Activated CD8-positive, alpha-beta memory T cell treated with anti-CD3 and anti-CD28 coated beads, Interleukin-2, amount 50 U/mL, for 24 hours (primary cell): ENCODE results near the gene TIAM2.

Experiments
- DNase-seq: peaks from one replicate; pipeline ENCODE4 v3.0.0-alpha.2; 2020; ENCODE audit errors: extremely low read depth

The TIAM2 gene

DNA sequence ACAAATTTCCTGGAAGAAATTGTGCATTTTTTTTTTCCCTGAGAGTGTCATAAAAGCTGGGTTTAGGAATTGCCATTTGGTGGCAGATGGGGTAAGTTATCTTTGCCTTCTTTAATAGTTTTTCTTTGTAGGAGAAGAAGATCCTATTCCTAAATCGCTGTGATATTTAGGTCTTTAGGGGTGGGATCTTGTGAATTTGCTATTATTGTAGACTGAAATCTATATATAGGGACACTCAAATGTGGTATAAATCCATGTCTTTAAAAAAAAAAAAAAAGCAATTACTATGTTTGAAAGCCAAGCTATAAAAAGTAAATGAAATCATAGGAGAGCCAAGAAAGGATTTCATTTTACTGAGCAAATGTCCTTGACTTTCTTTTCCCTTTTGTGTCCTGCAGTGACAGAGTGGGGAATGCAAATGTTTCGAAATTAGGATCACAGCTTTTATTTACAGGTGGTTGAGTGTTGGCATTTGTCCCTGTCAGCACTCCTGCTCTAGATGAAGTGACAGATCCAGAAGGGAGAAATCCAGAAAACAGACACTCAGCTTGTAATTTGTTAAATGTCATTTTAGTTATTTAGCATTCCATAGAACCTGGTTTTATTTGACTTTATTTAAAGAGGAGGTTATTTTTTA is 29.4 kb downstream of the TIAM2 start:
- no peak for DNase-seq

- DNase-seq = no peak
These were observed 31.0 kb downstream of the TIAM2 start for GRCh38 chr6:155026022-155026705.

GRCh38 chr6:155026706-155027045 is 31.6 kb downstream of the TIAM2 start:
- no peak for DNase-seq

- DNase-seq = no peak
These were observed 35.1 kb downstream of the TIAM2 start for GRCh38 chr6:155030148-155030720.

DNA sequence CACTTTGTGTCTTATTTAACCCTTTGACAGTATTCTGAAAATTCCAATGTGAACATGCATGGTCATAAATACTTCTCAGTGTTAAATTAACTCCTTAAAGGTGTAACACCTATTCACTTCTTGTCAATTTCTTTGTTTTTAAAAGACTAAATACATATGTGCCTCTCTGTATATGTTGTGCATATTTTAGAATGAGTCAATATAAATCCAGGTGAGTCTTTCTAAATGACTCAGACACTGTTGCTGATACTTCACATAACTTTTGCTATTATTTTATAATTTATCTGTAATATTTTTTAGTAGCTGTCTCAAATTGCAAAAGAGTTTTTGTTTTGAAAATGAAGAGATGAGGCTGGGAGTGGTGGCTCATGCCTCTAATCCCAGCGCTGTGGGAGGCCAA is 36.0 kb downstream of the TIAM2 start:
- DNase-seq = no peak

GRCh38 chr6:155033021-155033791 is 38.1 kb downstream of the TIAM2 start:
- no peak for DNase-seq

GRCh38 chr6:155036907-155037306 is 41.8 kb downstream of the TIAM2 start:
- no peak for DNase-seq

DNA sequence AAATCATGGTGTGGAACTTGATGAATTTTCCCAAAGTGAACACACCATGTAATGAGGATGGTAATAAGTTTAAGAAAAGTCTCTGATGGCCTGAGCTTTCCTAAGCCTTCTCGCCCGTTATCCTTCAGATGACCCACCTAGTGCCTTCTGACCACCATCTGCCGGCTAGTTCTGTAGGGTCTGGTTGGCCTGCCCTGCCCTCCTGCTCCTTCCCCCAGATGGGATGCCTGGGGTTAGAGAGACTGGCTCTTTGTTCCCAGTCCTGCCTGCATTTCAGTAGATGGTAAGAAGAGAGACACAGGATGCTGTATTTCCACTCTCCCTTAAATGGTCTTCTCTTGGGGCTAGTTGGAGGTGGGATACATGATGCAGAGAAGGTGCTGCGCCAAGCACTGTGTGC is 43.0 kb downstream of the TIAM2 start:
- no peak for DNase-seq

DNA sequence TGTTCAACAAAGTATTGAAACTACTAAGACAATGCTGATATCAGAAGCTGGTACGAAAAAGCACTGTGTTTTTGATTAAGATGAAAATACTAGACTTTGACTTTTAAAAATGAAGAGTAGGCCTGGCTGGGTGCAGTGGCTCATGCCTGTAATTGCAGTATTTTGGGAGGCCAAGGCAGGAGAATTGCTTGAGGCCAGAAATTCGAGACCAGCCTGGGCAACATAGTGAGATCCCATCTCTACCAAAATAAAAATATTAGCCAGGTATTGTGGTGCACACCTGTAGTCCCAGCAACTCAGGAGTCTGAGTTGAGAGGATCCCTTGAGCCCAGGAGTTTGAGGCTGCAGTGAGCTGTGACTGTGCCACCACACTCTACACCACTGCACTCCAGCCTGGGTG is 43.4 kb downstream of the TIAM2 start:
- no peak for DNase-seq

- DNase-seq = no peak
These were observed 44.5 kb downstream of the TIAM2 start for GRCh38 chr6:155039618-155040017.

DNA sequence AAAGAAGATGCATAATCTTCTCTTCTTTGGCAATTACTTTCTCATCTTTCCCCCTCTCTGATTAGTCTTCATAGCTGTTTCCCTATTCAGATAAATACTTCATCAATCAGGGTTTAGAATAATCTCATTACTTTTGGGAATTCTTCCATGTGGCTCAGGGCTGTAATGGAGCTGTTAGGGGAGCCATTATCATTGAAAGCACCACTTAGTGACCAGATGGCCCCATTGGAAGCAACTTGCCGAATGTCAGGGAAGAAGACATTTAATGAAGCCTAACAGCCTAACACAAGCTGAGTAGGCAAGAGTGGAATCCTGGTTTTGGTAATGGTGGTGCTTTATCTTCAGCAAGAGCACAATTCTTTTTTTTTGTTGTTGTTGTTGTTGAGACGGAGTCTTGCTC is 45.0 kb downstream of the TIAM2 start:
- no peak for DNase-seq

DNA sequence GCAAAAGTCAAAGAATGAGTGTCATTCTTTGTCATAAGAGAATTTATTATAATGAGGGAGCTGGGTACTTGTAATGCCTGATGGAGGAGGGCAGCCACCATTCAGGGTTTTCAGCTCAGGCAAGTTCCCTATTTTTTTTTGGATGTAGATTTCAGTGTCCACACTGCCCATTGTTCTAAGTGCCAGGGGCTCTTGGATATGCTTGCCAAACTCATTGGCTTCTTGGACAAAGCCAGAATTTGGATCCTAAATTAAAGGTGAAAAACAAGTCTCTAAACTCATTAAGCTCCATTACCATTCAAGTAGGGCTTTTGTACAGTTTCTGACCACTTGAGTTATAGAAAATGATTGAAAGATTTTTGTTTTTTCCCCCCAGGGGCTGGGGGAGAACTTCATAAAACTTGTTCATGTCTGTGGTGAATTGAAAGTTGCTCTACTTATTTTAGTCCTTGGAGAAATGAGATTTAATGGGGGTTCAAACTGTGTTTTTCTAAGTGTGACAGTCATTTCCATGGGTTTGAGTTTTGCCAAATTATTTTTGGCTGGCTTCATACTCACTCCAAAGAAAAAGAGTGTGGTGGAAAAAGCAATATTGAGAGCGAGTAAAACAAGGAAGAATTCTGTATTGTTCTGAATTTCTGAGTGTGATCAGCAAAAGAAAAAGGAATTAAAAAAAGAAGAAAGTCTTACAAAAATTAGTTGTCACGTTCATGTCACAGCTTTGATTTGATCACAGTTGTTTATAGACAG is 46.0 kb downstream of the TIAM2 start:
- no peak for DNase-seq

DNA sequence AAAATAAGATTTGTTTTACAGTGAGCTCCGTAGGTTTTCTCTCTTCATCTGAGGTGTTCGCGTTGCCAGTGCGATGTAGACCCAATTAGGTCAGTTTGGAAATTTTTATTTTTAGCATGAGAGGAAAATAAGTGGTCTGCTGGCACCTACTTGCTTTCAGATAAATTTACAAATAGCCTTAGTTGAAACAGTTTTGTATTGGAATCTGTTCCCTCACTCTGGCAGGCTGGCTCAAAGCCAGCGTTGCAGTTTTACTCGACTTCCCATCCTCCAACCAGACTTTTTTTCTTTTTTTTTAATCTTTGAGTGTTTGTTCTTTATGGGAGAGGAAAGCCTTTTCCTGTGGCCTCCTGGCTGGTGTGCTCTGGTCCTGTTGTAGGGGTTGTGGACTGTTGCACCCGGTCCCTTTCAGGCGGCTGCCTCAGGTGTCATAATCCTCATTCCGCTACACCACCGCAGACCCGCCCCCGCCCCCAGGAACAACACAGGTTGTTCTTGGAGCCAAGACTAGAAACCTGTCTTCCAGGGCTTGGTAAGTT is 46.7 kb downstream of the TIAM2 start:
- no peak for DNase-seq

DNA sequence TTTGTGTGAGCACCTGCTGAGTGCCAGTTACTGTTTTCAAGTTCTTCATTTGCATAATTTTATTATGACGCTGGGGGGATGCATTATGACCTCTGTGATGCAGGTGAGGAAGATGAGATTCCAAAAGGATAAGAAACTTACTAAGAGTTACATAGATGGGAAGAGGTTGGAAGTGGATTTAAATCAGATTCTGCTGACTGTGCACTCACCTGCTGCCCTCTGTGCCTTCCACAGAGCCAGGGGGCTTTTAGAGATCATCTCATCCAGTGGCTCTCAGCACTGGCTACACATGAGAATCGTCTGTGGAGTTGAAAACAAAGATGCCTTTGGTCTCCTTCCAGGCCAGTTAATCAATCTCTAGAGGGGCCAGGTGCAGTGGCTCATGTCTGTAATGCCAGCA is 47.9 kb downstream of the TIAM2 start:
- no peak for DNase-seq

- no peak for DNase-seq
These were observed 50.7 kb downstream of the TIAM2 start for GRCh38 chr6:155045561-155046404.

GRCh38 chr6:155047523-155047922 is 52.4 kb downstream of the TIAM2 start:
- DNase-seq = no peak

DNA sequence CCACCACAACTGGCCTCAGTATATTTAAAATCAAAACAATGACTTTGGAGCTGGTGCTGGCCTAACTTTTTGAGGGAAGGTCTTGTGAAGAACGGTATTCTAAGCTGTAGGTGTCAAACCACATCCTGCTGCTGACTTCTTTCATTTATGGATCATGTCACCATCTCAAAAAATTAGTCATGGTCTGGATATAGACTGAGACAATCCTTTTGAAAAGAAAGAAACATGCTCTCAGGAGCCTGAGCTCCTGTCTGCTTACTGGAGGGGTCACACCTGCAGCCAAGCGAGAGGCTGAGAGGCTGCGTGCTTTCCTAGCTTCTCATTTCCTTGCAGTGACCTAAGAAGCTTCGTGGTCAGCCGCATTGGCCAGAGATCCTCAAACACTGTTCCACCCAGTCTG is 55.2 kb downstream of the TIAM2 start:
- DNase-seq = no peak

- no peak for DNase-seq
These were observed 59.6 kb downstream of the TIAM2 start for GRCh38 chr6:155054491-155055250.

DNA sequence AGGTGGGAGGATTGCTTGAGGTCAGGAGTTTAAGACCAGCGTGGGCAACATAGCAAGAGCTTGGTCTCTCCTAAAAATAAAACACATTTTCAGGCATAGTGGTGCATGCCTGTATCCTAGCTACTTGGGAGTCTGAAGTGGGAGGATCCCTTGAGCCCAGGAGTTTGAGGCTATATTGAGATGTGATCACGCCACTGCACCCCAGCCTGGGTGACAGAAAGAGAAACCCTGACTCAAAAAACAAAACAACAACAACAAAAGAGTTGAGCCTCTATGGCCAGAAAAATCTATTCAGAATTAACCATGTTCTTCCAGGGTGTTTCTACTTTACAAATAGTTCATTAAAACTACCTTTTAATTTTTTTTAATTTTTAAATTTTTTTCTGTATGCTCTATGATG is 60.6 kb downstream of the TIAM2 start:
- no peak for DNase-seq

DNA sequence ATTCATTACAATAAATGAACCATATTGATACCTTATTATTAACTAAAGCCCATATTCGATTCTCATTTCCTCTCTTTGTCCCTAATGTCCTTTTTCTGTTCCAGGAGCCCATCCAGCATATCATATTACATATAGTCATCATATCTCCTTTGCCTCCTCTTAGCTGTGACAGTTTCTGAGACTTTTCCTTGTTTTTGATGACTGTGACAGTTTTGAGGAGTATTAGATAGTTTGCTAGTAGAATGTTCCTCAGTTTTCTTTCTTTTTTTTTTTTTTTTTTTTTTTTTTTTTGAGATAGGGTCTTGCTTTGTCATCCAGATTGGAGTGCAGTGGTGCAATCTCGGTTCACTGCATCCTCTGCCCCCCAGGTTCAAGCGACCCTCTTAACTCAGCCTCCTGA is 61.6 kb downstream of the TIAM2 start:
- no peak for DNase-seq
